Stimulated activated memory B cell treated with anti-CD40 and anti-IgM and Interleukin-4, amounts not matched to agents 10 μg/mL and 1 μg/mL and 100 μg/mL, for 72 hours (primary cell): ENCODE measurements around the gene QRFP.

Experiments
- ATAC-seq: fragments of 150-1000 bp; cut with Tn5 transposase; 2 replicates; pipeline ENCODE4 v1.10.0; 2021
- H3K27ac Mint-ChIP-seq: one replicate; pipeline ENCODE4 v1.8.0; 2022; ENCODE audit warnings: mild to moderate bottlenecking, mixed read lengths
- H3K27me3 Mint-ChIP-seq: one replicate; pipeline ENCODE4 v1.8.0; 2022; ENCODE audit warnings: mixed read lengths
- H3K36me3 Mint-ChIP-seq: one replicate; pipeline ENCODE4 v1.8.0; 2022; ENCODE audit warnings: mixed read lengths
- H3K4me1 Mint-ChIP-seq: one replicate; pipeline ENCODE4 v1.8.0; 2022; ENCODE audit warnings: mixed read lengths
- H3K4me3 Mint-ChIP-seq: one replicate; pipeline ENCODE4 v1.8.0; 2022; ENCODE audit warnings: mild to moderate bottlenecking, moderate library complexity, mixed read lengths
- H3K9me3 Mint-ChIP-seq: one replicate; pipeline ENCODE4 v1.8.0; 2022; ENCODE audit warnings: mixed read lengths

QRFP gene

DNA sequence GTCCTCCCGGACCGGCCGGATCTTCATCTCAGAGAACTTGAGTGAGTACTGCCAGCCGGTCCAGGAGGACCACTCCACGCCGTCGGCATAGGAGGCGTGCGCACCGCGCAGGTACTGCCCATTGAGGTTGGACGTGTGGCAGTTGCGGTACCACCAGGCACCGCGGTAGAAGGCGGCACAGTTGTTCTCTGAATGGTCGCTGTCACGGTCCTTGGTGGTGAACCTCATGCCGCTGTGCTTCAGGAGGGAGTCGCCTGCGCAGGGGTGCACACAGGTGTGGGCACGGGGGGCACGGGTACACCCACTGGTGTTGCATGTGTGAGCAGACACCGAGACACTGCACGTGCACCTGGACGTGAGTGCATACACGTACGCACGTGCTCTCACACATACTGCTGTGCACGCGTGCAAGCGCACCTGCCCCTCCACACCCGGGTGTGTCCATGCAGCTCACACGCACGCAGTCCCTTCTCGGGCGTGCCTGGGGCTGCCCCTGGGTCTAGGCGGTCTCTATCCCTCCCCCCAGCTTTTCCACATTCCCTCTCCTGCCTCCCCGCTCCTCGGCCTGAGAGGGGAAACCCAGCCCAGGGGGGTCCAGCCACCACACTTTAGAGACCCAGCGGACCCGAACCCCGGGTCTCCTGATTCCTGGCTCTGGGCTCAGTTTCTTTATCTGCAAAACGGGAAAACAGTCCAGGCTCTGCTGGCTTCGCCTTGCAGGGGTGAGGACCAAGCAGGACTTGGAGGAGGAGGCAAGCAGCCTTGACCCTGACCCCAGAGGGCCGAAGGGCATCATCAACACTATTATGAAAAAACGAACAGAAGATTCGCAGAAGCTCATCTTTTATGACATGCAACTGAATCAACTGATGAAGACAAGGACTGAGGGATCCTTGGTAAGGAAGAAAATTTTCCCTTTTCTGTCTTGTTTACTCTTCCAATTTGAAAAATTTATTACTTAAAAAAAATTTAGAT lies 7.7 kb upstream of the QRFP start:
- Mint-ChIP-seq H3K27ac (no peak overlapping the region), H3K9me3 (no peaks in the 10 kb centered on the region), H3K27me3 (peaks cover 83% of the 10 kb centered on the region), H3K36me3 (no peaks in the 10 kb centered on the region), H3K4me1 (no peaks in the 10 kb centered on the region), H3K4me3 (no peak overlapping the region)
- ATAC-seq: peak; percentile 10

DNA sequence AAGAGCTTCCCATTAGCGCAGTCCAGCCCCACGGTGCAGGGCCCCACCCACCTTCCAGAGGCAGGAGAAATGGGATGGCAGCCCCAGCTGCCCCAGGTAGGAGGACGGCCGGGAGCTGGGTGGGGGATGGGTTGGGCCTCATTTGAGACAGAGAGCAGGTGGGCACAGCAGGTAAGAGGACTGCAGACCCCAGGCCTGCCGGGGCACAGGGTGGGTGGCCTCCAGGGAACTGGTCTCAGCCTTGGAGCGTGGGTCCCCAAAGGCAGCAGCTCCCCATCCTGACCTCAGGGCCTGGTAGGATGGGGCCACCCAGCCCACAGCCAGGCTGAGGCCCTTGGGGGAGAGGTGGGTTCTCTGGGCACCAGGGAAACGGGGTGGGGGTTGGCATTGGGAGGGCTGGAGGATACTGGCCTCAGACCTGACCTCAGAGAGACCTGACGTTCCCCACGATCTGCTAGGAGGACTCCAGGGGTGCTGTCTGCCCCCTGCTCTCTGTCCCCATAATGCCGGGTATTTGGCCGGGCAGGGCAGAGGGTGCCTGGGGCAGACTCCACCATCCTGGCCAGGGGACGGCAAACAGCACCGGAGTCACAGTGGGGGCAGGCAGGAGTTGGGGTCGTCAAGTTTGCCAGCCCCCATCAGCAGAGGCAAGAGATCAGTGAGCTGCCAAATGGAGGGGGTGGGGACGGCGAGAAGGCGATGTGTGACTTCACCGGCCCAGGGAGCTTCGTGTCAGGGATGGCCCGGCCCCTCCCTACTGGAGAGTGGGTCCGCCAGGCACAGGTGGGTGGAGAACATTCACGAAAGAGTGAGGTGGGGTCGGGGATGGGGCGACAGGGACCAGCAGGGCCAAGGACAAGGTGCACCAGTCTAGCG lies 6.8 kb upstream of the QRFP start:
- Mint-ChIP-seq H3K4me1 (no peaks in the 10 kb centered on the region), H3K9me3 (no peaks in the 10 kb centered on the region), H3K4me3 (no peak overlapping the region), H3K27ac (no peak overlapping the region), H3K27me3 (peaks cover 81% of the 10 kb centered on the region), H3K36me3 (no peaks in the 10 kb centered on the region)
- no peak for ATAC-seq

DNA sequence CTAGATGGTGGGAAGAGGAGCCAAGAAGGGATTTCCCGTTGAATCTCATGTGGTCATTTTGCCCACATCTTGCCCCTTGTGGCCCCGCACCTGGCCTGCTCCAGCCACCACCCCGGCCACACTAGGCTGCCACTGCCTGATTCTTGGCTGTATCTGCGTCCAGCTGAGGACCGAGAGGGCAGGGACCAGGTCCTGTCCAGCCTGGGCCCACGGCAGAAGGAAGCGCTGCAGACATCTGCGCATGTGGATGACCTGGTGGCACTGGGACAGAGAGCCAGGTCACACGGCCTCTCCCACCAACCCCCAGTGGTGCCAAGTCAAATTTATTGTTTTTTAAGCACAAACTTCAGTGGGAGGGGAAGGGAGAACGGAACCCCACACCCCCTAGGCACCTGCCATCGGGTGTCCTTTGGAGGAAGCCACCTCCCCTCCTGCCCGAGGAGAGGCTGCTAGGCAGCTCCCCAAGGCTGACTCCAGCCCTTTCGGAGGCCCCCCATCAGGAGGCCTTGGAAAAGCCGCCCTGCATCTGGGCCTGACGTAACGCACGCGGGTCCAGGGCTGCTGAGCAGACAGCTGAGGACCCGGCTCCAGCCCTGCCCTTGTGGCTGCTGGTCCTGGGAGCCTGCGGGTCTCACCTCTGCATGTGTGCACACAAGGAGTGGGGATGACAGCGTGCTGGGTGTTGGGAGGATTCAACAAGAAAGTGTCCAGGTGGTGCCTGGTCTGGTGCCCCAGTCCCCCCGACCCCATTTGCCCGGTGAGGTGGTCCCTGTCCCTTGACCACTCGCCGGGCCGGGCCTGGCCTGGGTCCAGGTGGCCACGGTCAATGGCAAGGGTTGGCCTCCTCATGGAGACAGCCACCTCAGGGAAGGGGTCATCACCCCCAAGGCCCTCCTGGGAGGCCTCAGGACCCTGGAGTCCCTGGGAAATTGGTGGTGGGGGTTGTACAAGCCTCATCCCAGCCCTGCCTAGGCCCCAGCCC lies 5.9 kb upstream of the QRFP start:
- Mint-ChIP-seq H3K4me1 (no peaks in the 10 kb centered on the region), H3K4me3 (no peak overlapping the region), H3K27ac (no peak overlapping the region), H3K9me3 (no peaks in the 10 kb centered on the region), H3K36me3 (no peaks in the 10 kb centered on the region), H3K27me3 (peaks cover 72% of the 10 kb centered on the region)
- ATAC-seq: no peak

DNA sequence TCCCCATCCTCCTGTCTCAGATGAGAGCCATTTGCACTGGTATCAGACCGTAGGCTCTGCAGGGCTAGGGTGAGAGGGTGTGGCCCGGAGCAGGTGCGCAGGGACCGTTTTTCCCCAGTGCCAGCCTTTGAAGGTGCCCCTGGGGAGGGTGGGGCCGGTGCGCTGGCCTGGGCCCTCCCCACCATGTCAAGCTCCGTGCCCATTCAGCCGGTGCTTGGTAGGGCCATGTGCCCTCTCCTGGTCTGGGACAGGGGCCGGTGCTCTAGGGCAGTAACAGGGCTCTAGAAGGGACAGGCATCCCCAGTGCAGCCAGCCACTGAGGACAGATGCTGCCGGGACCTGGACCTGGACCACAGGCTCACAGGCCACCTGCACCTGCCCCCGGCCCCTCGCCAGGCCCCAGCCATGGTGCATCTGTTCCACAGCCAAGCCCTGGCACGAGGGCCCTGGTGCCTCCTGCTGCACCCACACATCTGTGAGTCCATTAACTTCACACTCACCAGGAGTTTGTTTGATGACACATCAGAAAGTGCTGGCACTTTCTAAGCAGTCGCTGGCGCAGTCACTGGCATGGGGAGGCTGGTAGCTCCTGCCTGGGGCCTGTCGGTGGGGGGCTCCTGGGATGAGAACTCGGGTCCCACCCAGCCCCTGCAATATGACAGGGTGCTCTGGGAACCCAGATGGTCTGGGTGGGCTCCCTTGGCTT lies 5.0 kb upstream of the QRFP start:
- ATAC-seq: no peak
- H3K4me3 Mint-ChIP-seq: no peak overlapping the region
- H3K27ac Mint-ChIP-seq: no peak overlapping the region
- no peaks in the 10 kb centered on the region for H3K4me1 Mint-ChIP-seq
- H3K9me3 Mint-ChIP-seq: no peaks in the 10 kb centered on the region
- H3K36me3 Mint-ChIP-seq: no peaks in the 10 kb centered on the region
- peaks cover 63% of the 10 kb centered on the region for H3K27me3 Mint-ChIP-seq

DNA sequence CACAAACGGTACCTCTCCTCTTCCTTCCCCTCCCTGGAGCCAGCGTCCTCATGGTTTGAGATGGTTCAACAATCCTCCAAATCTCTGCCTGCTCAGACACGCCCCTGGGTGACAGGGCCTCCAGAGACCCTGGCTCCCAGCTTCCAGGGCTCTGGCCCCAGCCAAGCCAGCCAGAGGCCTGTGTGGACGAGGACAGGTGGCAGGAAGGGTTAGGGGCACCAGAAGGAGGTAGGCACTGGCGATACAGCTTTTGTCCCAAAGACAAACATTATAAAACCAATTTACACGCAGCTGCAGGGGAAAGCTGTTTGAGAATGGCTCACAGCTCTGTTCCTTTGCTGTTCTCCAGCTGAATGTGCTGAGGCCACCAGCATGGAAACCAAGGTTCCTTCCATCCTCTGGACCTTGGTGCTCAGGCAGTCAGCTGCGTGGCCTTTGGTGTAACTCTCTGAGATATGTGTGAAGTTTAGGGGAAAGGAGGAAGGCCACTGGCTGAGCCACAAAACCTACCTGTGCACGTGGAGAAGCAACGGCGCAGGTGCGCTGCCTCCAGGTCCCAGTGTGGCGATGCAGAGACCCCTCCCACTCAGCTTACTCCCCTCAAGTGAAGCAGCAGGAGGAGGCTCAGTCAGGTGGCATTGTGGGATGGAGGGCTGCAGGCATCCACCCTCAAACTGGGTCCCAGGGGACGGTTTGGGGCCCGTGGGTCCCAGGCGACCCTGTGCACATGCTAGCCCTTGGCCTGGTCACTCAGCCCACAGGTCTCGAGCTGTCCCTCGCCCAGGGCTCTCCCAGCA lies 4.3 kb upstream of the QRFP start:
- Mint-ChIP-seq H3K27ac (no peak overlapping the region), H3K9me3 (no peaks in the 10 kb centered on the region), H3K27me3 (peaks cover 56% of the 10 kb centered on the region), H3K4me3 (no peak overlapping the region), H3K36me3 (no peaks in the 10 kb centered on the region), H3K4me1 (no peaks in the 10 kb centered on the region)
- no peak for ATAC-seq

DNA sequence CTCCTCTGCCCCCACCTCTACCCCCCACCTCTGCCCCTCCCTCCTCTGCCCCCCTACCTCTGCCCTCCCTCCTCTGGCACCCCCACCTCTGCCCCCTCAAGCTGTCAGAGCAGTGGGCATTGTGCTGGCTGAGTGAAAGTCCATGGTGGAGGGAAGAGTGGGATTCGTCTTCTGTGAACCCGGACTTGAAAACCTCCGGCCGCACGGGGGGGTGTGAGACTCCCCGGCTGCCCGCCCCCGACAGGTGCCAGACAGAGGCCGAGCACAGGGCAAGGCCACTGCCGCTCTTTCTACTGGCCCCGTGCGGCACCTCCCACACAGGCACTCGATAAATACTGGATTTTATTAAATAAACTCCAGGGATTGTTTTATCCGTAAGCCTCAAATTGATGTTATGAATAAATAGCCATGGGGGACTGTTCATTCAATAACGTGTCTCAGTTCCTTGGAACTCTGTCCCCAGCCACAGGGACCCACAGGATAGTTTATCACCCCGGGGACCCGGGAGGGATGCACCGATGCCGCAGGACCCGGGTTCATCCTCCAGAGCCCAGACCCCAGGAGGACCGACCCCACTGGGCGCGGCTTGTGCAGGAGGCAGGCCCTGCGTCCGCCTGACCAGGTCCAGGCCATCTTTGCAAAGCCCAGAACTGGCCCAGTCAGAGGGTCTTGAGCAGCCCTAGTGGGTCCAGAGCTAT lies 2.6 kb upstream of the QRFP start:
- no peaks in the 10 kb centered on the region for H3K4me1 Mint-ChIP-seq
- peaks cover 43% of the 10 kb centered on the region for H3K27me3 Mint-ChIP-seq
- ATAC-seq: no peak
- no peaks in the 10 kb centered on the region for H3K9me3 Mint-ChIP-seq
- no peaks in the 10 kb centered on the region for H3K36me3 Mint-ChIP-seq
- no peak overlapping the region for H3K27ac Mint-ChIP-seq
- no peak overlapping the region for H3K4me3 Mint-ChIP-seq

DNA sequence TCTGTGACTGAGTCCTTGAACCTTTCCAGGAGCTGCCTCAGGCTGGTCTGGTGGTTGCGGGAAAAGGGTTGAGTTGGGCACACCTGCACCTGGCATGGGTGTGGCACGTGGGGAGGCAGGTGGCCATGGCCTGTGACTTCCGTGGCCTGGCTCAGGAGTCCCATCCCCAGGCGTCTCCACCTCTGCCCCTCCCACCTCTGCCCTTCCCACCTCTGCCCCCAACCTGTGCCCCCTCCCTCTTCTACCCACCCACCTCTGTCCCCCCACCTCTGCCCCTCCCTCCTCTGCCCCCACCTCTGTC lies 1.9 kb upstream of the QRFP start:
- no peaks in the 10 kb centered on the region for H3K9me3 Mint-ChIP-seq
- H3K4me3 Mint-ChIP-seq: no peak overlapping the region
- H3K4me1 Mint-ChIP-seq: peaks cover 3% of the 10 kb centered on the region
- H3K27me3 Mint-ChIP-seq: peaks cover 36% of the 10 kb centered on the region
- ATAC-seq: no peak
- H3K27ac Mint-ChIP-seq: no peak overlapping the region
- no peaks in the 10 kb centered on the region for H3K36me3 Mint-ChIP-seq

DNA sequence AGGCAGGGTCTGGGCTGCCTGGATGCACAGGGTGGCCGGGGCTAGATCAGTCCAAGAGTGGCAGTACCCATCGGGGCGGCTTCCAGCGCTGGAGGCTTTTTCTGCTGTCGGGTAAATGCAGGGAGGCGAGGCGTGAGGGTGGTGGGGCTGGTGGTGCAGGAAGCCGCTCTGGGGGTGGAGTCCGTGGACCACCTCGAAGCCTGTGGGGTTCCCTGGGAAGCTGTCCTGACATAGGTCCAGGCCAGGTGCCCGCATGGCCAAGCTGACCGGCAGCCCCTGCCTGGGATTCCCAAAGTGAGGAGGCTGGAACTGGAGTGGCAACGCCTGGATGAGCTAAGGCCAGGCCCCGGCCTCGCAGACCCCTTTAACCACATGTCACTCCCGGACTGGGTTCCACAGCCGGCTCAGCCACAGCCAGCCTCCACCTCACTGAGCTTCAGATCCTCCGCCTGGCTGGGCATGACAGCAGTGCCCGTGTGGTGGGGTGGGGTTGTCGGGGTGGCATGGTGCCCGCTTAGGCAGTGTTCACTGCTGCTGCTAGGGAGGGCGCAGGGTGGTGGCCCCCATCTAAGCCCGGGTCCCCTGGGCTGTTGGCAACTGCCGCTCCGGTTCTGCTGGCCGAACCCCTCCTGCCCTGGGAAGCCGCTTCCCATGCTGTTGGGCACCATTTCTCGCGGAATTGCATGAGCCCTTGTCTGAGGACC lies 1.4 kb upstream of the QRFP start:
- Mint-ChIP-seq H3K27me3 (peaks cover 31% of the 10 kb centered on the region), H3K9me3 (no peaks in the 10 kb centered on the region), H3K27ac (no peak overlapping the region), H3K36me3 (no peaks in the 10 kb centered on the region), H3K4me1 (peaks cover 5% of the 10 kb centered on the region), H3K4me3 (no peak overlapping the region)
- ATAC-seq: no peak

DNA sequence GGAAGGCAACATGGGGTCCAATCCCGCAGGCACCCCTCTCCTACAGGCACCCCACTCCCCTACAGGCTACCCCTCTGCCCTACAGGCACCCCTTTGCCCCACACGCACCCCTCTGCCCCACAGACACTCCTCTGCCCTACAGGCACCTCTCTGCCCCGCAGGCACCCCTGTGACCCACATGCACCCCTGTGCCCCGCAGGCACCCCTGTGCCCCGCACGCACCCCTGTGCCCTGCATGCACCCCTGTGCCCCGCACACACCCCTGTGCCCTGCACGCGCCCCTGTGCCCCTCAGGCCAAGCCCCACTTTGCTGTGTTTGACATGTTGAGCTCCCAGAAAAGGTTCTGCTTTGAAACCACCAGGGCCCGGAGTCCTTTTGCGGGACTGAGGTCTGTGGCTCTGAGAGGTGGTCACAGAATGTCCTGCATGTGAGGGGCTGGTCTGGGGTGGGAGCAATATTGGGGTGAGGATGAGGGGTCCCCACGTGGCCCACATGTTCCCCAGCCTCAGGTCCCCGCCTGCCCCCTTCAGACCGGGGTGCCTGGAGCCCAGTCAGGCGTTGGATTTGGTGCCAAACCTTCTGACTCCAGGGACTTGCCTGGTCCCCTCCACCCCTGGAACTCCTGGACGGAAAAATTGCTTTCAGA lies 616 bp upstream of the QRFP start:
- Mint-ChIP-seq H3K36me3 (no peaks in the 10 kb centered on the region), H3K4me1 (peaks cover 5% of the 10 kb centered on the region), H3K9me3 (no peaks in the 10 kb centered on the region), H3K4me3 (no peak overlapping the region), H3K27ac (no peak overlapping the region), H3K27me3 (peaks cover 23% of the 10 kb centered on the region)
- ATAC-seq: no peak

DNA sequence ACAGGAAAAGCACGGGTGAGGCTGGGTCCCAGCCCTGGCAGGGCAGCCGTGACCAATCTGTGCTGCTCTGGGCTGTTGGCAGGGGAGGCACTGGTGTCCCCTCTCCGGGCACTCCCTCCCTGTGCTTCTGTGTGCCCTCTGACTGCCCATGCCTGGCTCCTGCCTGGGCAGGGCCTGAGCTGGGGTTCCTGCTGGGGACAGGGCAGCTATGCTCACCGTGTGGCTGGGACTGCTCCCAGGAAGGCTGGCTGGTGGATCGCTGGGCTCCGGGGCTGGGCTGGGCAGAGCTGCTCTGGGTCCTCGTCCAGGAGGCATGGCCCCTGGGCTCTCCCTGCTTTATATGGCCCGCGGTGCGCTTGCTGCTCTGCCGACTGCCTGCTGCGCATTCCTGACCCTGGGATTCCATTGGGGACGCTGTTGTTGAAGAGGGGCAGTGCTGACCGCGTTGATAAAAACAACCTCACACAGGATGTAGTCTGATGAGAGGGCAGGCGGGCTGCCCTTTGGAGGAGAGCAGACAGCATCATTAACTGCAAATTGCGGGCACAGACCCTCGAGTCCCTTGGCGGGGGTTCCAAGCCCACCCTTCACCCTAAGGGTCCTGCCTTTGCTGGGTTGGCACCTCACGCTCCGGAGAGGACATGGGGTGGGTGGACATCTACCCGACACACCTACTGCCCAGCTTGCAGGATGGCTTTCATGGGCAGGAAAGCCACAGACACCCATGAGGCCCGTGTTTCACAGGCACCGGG lies 955 bp downstream of the QRFP start:
- no peak for ATAC-seq
- Mint-ChIP-seq H3K27me3 (peaks cover 14% of the 10 kb centered on the region), H3K27ac (no peak overlapping the region), H3K4me1 (peaks cover 5% of the 10 kb centered on the region), H3K4me3 (no peak overlapping the region), H3K9me3 (no peaks in the 10 kb centered on the region), H3K36me3 (no peaks in the 10 kb centered on the region)

DNA sequence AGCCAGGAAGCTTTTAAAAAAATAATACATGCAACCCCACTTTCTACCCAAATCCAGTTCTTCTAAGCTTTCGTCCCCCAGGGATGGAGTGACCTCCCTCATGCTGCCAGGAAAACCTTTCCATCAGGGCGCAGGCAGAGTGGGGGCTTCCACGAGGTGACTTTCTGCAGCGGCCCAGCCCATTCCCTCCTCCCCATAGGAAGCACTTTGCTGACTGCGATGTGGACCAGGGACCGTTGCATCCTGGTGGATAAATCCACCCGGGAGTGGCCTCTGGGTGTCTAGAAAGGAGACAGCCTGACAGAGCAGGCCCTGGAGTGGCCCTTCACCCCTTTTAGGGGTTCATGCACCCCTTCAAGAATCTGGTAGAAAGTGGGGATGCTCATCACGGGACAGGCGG lies 1.6 kb downstream of the QRFP start:
- no peaks in the 10 kb centered on the region for H3K36me3 Mint-ChIP-seq

DNA sequence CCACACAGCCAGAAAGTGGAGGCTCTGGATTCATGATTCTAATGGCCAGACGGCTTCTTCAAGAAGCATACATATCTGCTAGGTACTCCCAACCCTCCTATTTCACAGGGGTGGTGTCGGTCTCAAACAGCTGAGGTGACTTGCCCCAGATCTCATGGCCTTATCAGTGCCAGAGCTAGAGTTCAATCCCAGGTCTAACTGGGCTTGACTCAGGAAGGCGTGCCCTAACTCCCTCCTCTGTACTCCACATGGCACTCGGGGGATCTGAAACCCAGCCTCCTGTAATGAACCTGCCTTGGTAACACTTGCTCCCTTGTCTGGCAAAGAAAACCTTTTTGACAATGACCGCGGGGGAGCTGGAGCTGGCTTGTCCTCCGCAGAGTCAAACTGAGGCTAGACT lies 2.1 kb downstream of the QRFP start:
- ATAC-seq: no peak
- Mint-ChIP-seq H3K27ac (no peak overlapping the region), H3K36me3 (no peaks in the 10 kb centered on the region), H3K27me3 (peaks cover 3% of the 10 kb centered on the region), H3K4me1 (peaks cover 5% of the 10 kb centered on the region), H3K9me3 (no peaks in the 10 kb centered on the region), H3K4me3 (no peak overlapping the region)

More for the DNA sequence above, 1.6 kb downstream of the QRFP start:
- Mint-ChIP-seq H3K4me3 (no peak overlapping the region), H3K9me3 (no peaks in the 10 kb centered on the region), H3K4me1 (peaks cover 5% of the 10 kb centered on the region), H3K27me3 (peaks cover 8% of the 10 kb centered on the region), H3K27ac (no peak overlapping the region)
- ATAC-seq: no peak
